Gastrocnemius medialis (tissue), 4 donors: ENCODE data around the gene ZEB2. TPM values are rescaled to one million over a fixed set of nuclear protein-coding genes. Genes with fewer than 3 reads are reported as not detected.

Experiments used
- ATAC-seq, 2 donors: fragments of 150-250 bp; one replicate each; pipeline ENCODE4 v1.9.1; 2016
- DNase-seq, 2 donors: peaks; one replicate each; pipeline ENCODE4 v3.0.0-alpha.2; 2019
- H3K27ac ChIP-seq, 4 donors: fragments of 200-600 bp; sonication (generic); 1 replicate in 1 of 4; 2 replicates in 3 of 4; pipeline ENCODE4 v1.5.1; 2016 to 2018; ENCODE audit warnings: mild to moderate bottlenecking in 2 of 4, moderate library complexity in 1 of 4
- H3K27me3 ChIP-seq, 3 donors: fragments of 200-600 bp; sonication (generic) in 2 of 3; 1 replicate in 1 of 3; 2 replicates in 2 of 3; pipeline versions ENCODE4 v1.5.1 to v1.6.0; 2016 to 2019; ENCODE audit warnings: mild to moderate bottlenecking in 1 of 3, moderate library complexity in 1 of 3
- H3K36me3 ChIP-seq, 2 donors: fragments of 200-600 bp; sonication (generic) in 1 of 2; one replicate each; pipeline ENCODE4 v1.5.1; 2017 to 2018
- H3K4me1 ChIP-seq, 2 donors: fragments of 200-600 bp; sonication (generic) in 1 of 2; one replicate each; pipeline ENCODE4 v1.5.1; 2016 to 2017; ENCODE audit warnings: mild to moderate bottlenecking in 2 of 2
- H3K4me3 ChIP-seq, 4 donors: fragments of 200-600 bp; sonication (generic) in 3 of 4; 1 replicate in 1 of 4; 2 replicates in 3 of 4; pipeline ENCODE4 v1.5.1; 2016 to 2019; ENCODE audit warnings: mild to moderate bottlenecking in 2 of 4
- H3K9me3 ChIP-seq, 3 donors: fragments of 200-600 bp; sonication (generic) in 2 of 3; 1 replicate in 1 of 3; 2 replicates in 2 of 3; pipeline ENCODE4 v1.5.1; 2016 to 2019
- POLR2A ChIP-seq, 2 donors: fragments of 450-650 bp; IDR thresholded peaks; one replicate each; pipeline ENCODE4 v1.6.1; 2017; ENCODE audit warnings: antibody characterized with exemption in 2 of 2, mild to moderate bottlenecking in 2 of 2, moderate library complexity in 2 of 2
- in situ Hi-C, 4 donors: fragments of 200-750 bp; cut with MboI; loops; one replicate each; pipeline versions ENCODE4 v1.15.0 to v1.8.0; 2017; ENCODE audit warnings: low sequenced_read_pairs in 4 of 4
- intact Hi-C: fragments of 100-400 bp; cut with DNase I; formaldehyde crosslinking; loops from one replicate; pipeline ENCODE4 v1.15.1; 2023; ENCODE audit warnings: low total_unique reads
- total RNA-seq, 4 donors: library from RNA; depleted of rRNA; stranded (reverse); fragments of >200 nt; gene quantifications; one replicate each; pipeline versions ENCODE4 v1.1.0 to v1.2.3, GENCODE V29; 2016
- TF ChIP-seq, protein P1 (sequence below), 5 experiments: fragments of 450-650 bp in 3 of 5; fragments of 200-600 bp in 2 of 5; sonication (generic) in 2 of 5; IDR thresholded peaks in 4 of 5; conservative IDR thresholded peaks in 1 of 5; 1 replicate in 4 of 5; 2 replicates in 1 of 5; pipeline ENCODE4 v1.5.1; 2016 to 2019; ENCODE audit warnings: antibody characterized with exemption in 5 of 5, mild to moderate bottlenecking in 3 of 5, moderate library complexity in 3 of 5

The ZEB2 gene
- total RNA-seq, 4 donors from 2014 or later, result 21.2 to 27.6 (median 22.9) TPM

DNA sequence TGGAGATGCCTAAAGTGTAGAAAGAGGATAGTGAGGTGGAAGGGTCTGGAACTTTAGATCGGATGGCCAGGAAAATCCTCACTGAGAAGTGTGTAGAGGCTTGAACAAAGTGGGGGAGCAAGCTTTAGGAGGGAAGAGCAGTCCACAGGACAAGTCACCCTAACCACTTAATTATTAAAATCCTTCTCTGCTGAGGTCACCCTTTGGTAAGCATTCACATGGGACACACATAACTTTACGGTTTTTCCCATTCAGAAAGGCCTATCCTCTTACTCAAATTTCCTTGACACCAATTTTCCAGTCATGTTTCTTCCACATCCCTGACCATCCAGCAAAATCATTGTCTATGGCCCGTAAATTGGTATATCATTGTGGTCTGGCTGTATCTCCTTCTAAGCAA lies 31.0 kb upstream of the ZEB2 start:
- Histone ChIP-seq H3K4me1 (no peaks in the 10 kb centered on the region), H3K27me3 (no peaks in the 10 kb centered on the region), H3K27ac (no peak overlapping the region), H3K36me3 (no peaks in the 10 kb centered on the region), H3K9me3 (no peaks in the 10 kb centered on the region), H3K4me3 (no peak overlapping the region)
- DNase-seq (no peak), ATAC-seq (no peak)
- TF ChIP-seq, protein P1, sequence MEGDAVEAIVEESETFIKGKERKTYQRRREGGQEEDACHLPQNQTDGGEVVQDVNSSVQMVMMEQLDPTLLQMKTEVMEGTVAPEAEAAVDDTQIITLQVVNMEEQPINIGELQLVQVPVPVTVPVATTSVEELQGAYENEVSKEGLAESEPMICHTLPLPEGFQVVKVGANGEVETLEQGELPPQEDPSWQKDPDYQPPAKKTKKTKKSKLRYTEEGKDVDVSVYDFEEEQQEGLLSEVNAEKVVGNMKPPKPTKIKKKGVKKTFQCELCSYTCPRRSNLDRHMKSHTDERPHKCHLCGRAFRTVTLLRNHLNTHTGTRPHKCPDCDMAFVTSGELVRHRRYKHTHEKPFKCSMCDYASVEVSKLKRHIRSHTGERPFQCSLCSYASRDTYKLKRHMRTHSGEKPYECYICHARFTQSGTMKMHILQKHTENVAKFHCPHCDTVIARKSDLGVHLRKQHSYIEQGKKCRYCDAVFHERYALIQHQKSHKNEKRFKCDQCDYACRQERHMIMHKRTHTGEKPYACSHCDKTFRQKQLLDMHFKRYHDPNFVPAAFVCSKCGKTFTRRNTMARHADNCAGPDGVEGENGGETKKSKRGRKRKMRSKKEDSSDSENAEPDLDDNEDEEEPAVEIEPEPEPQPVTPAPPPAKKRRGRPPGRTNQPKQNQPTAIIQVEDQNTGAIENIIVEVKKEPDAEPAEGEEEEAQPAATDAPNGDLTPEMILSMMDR (IDR thresholded peaks at IDR 0.05 in 4 of 5, conservative IDR thresholded peaks at IDR 0.05 in 1 of 5), result no peak
- no peak for TF ChIP-seq POLR2A (IDR thresholded peaks at IDR 0.05)
- intact Hi-C loops, result no loop called here
- in situ Hi-C loops, result no loop called here

- no peak for DNase-seq
- no peaks in the 10 kb centered on the region for H3K4me1 ChIP-seq
- no peaks in the 10 kb centered on the region for H3K36me3 ChIP-seq
- in situ Hi-C loops (no loop called here), intact Hi-C loops (no loop called here)
- TF ChIP-seq POLR2A (IDR thresholded peaks at IDR 0.05), result no peak
- TF ChIP-seq, protein P1 (IDR thresholded peaks at IDR 0.05 in 4 of 5, conservative IDR thresholded peaks at IDR 0.05 in 1 of 5), result no peak
- no peak for ATAC-seq
- H3K9me3 ChIP-seq, result no peaks in the 10 kb centered on the region
- H3K27ac ChIP-seq, result no peak overlapping the region
- no peak overlapping the region for H3K4me3 ChIP-seq
- no peaks in the 10 kb centered on the region for H3K27me3 ChIP-seq
These were observed 30.2 kb upstream of the ZEB2 start for GRCh38 chr2:144550084-144550483.

- H3K36me3 ChIP-seq, result no peaks in the 10 kb centered on the region
- no peaks in the 10 kb centered on the region for H3K9me3 ChIP-seq
- TF ChIP-seq, protein P1 (IDR thresholded peaks at IDR 0.05 in 4 of 5, conservative IDR thresholded peaks at IDR 0.05 in 1 of 5), result no peak
- TF ChIP-seq POLR2A (IDR thresholded peaks at IDR 0.05), result no peak
- no peak for DNase-seq
- no peak for ATAC-seq
- no peaks in the 10 kb centered on the region for H3K27me3 ChIP-seq
- intact Hi-C loops, result no loop called here
- in situ Hi-C loops, result loop anchor here in 1 of 4 donors (25.0 kb wide), 1 partner anchor 639 kb away; no protein-coding TSS in a partner anchor
- H3K4me1 ChIP-seq, result no peaks in the 10 kb centered on the region
- H3K27ac ChIP-seq, result no peak overlapping the region
- H3K4me3 ChIP-seq, result no peak overlapping the region
These were observed 28.7 kb upstream of the ZEB2 start for GRCh38 chr2:144548532-144549191.

- TF ChIP-seq POLR2A (IDR thresholded peaks at IDR 0.05), result no peak
- TF ChIP-seq, protein P1 (IDR thresholded peaks at IDR 0.05 in 4 of 5, conservative IDR thresholded peaks at IDR 0.05 in 1 of 5), result no peak
- H3K36me3 ChIP-seq, result no peaks in the 10 kb centered on the region
- H3K4me1 ChIP-seq, result no peaks in the 10 kb centered on the region
- no peak overlapping the region for H3K27ac ChIP-seq
- in situ Hi-C loops (loop anchor here in 1 of 4 donors (25.0 kb wide), 1 partner anchor 639 kb away; no protein-coding TSS in a partner anchor), intact Hi-C loops (no loop called here)
- no peak overlapping the region for H3K4me3 ChIP-seq
- H3K9me3 ChIP-seq, result no peaks in the 10 kb centered on the region
- no peaks in the 10 kb centered on the region for H3K27me3 ChIP-seq
- ATAC-seq, result no peak
- no peak for DNase-seq
These were observed 28.2 kb upstream of the ZEB2 start for GRCh38 chr2:144548088-144548487.
